GM19324 (cell line): ENCODE data around the gene ACLY.
"Not testable (repeated sequence)": the region's sequence is repeated elsewhere in the genome, so short reads cannot be mapped to it uniquely, and the experiment has no call there.

ENCODE experiments used
- ATAC-seq: cut with Tn5 transposase; IDR thresholded peaks from one replicate; pipeline ENCODE4 v1.9.1; 2021; ENCODE audit warnings: mild to moderate bottlenecking, moderate library complexity; ENCODE audit not compliant: unreplicated experiment, low FRiP score

The ACLY gene

GRCh38 chr17:41837761-41838538 is 80.8 kb downstream of the ACLY start, which contains the start of gene KLHL10:
Gene KLHL10, plus strand, starts transcription at chr17:41837825. Its CDS starts 108 bp downstream, at chr17:41837933.
- no peak for ATAC-seq

- no peak for ATAC-seq
Measured at GRCh38 chr17:41836550-41837196, 82.1 kb downstream of the ACLY start.

GRCh38 chr17:41835800-41836549 is 82.8 kb downstream of the ACLY start, which contains the start of gene NT5C3B:
Gene NT5C3B, minus strand, starts transcription at chr17:41836232. Its CDS starts 39 bp downstream, at chr17:41836193.
- ATAC-seq, result peak; percentile 75

DNA sequence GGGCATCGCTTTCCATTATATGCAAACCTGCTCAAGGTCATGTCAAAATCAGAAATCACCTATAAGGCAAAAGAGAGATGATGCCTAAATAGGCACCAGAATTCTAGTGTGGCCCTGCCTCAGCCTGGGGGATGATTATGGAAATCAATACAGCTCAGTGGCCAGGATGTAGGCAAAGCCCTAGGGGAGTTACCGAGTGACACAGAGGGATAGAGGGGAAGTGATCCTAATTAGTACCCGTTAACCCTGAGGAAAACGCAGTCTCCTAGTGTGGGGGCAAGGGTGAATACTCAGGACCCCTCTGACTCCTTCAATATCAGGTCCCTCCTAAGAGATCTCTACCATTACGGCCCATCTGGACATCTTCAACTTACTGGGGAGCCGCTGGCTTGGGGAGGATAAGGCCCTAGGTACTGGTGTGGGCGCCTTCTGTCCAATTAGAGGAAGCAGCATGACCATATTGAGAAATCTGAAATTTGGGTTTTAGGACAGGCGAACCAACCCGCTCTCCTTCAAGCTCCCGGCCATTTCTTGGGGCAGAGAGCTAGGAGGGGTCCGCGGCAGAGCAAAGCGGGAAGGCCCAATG is 83.4 kb downstream of the ACLY start:
- peak; percentile 25 for ATAC-seq

- ATAC-seq, result not testable (repeated sequence)
Measured at GRCh38 chr17:41829961-41830360, 88.8 kb downstream of the ACLY start.

- no peak for ATAC-seq
Measured at GRCh38 chr17:41825175-41825845, 93.4 kb downstream of the ACLY start.

GRCh38 chr17:41824086-41824485 is 94.7 kb downstream of the ACLY start:
- no peak for ATAC-seq

DNA sequence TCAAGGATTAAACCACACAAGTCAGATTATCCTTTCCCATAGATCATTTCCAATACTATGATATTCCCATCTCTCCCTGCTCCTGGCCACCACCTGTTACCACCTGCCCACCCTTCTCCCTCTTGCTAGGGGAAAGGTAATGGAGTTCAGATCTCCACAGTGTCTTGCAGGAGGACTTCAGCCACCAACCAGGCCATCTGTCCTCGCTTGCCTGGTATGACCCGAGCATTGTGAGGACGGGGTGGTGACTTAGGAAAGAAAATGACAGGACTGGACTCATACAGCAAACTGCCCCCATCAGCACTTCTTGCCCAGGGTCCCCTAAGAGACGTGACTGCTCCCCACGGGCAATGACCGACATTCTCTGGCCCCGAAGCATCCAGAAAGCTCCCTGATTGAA is 95.2 kb downstream of the ACLY start:
- ATAC-seq, result no peak

- no peak for ATAC-seq
Measured at GRCh38 chr17:41823141-41823524, 95.6 kb downstream of the ACLY start.

- ATAC-seq, result no peak
Measured at GRCh38 chr17:41822216-41823140, 96.3 kb downstream of the ACLY start.

DNA sequence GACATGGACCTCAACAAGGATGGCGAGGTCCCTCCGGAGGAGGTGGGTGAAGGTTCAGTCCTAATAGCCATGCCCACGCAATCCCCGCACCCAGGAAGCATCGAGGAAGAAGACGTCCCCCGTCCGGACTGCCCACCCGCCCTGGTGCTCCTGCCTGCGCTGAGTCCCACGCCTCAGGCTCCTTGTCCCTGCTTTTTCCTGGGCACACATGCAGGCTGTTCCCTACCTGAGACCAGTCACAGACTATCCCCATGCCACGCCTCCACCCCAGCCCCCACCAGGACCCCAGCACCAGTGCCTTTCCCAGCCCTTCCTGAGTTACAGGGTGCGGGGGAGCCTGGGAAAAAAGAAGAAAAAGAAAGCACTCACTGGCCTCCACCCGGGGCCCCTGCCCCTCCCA is 97.0 kb downstream of the ACLY start:
- ATAC-seq, result no peak

- no peak for ATAC-seq
Measured at GRCh38 chr17:41818024-41818423, 100.7 kb downstream of the ACLY start.
